Heart right ventricle (tissue), 16 donors: ENCODE results near the gene NCOA4. TPM values are rescaled to one million over a fixed set of nuclear protein-coding genes. Genes with fewer than 3 reads are reported as not detected.
"Not testable (repeated sequence)": the region's sequence is repeated elsewhere in the genome, so short reads cannot be mapped to it uniquely, and the experiment has no call there.

Experiments
- ATAC-seq, 8 donors: fragments of 200-7000 bp; cut with Tn5 transposase; one replicate each; pipeline ENCODE4 v1.9.1; 2020; ENCODE audit warnings: mild to moderate bottlenecking in 8 of 8, moderate library complexity in 8 of 8, moderate number of reproducible peaks in 1 of 8
- DNase-seq, 2 donors: peaks; one replicate each; pipeline ENCODE4 v3.0.0-alpha.2; 2020
- H3K27ac ChIP-seq, 10 donors: fragments of 200-600 bp; sonication (generic) in 2 of 10; one replicate each; pipeline versions ENCODE4 v1.5.0 to v1.8.0; 2020 to 2022; ENCODE audit warnings: mild to moderate bottlenecking in 3 of 10
- H3K27me3 ChIP-seq, 7 donors: fragments of 200-600 bp; one replicate each; pipeline ENCODE4 v1.8.0; 2021 to 2022; ENCODE audit warnings: mild to moderate bottlenecking in 2 of 7
- H3K36me3 ChIP-seq, 9 donors: fragments of 200-600 bp; sonication (generic) in 1 of 9; one replicate each; pipeline versions ENCODE4 v1.5.0 to v1.8.0; 2020 to 2022; ENCODE audit warnings: mild to moderate bottlenecking in 2 of 9
- H3K4me1 ChIP-seq, 9 donors: fragments of 200-600 bp; sonication (generic) in 1 of 9; one replicate each; pipeline versions ENCODE4 v1.5.0 to v1.8.0; 2020 to 2022; ENCODE audit warnings: mild to moderate bottlenecking in 4 of 9
- H3K4me3 ChIP-seq, 10 donors: fragments of 200-600 bp; sonication (generic) in 2 of 10; one replicate each; pipeline versions ENCODE4 v1.5.0 to v1.8.0; 2020 to 2022; ENCODE audit warnings: mild to moderate bottlenecking in 7 of 10, moderate library complexity in 2 of 10
- H3K9me3 ChIP-seq, 11 donors: fragments of 200-600 bp in 10 of 11; sonication (generic) in 2 of 11; one replicate each; pipeline versions ENCODE4 v1.5.0 to v1.8.0; 2013 to 2022; ENCODE audit warnings: mild to moderate bottlenecking in 2 of 11, control low read depth in 1 of 11, moderate library complexity in 1 of 11
- CTCF ChIP-seq, 9 donors: fragments of 200-600 bp; sonication (generic) in 2 of 9; IDR thresholded peaks; one replicate each; pipeline versions ENCODE4 v1.5.0 to v1.8.0; 2021 to 2022; ENCODE audit warnings: antibody characterized with exemption in 9 of 9, mild to moderate bottlenecking in 5 of 9, moderate library complexity in 1 of 9
- WGBS, 2 donors: extraction: QIAGEN DNeasy Blood & Tissue Kit; methylation state at CpG; one replicate each; pipeline ENCODE4 v1.1.7; 2013; ENCODE audit warnings: inconsistent platforms in 1 of 2; 5-methylcytosine and 5-hydroxymethylcytosine counted together
- intact Hi-C, 10 donors: fragments of 100-400 bp; cut with DNase I; formaldehyde crosslinking; loops; one replicate each; pipeline versions ENCODE4 v1.11.1 to v1.14.2; 2022
- polyA plus RNA-seq, 2 donors: library from polyadenylated mRNA; stranded (reverse); fragments of 200-250 nt; gene quantifications; one replicate each; pipeline ENCODE4 v1.2.3, GENCODE V29; 2013
- total RNA-seq, 10 donors: library from RNA; stranded (reverse); fragmentation: NEBNext Ultra II Directional in 3 of 10; extraction: Animal tissue kit (Norgen Biotek cat#: 25700) in 3 of 10; gene quantifications; one replicate each; pipeline versions ENCODE4 v1.2.1 to v1.2.4, GENCODE V29; 2021 to 2023
- donor health status: Arrhythmogenic right ventricular cardiomyopathy.
- donor health status: ischemic (EF 13 %, LVEDD 7.1; RV severe dilation, severe dysfunction).
- donor health status: healthy with polysubstance abuse.
- donor health status: DM: no; HTN: yes; CAD: no.
- donor health status: DM: no; HTN: no; CAD: no.
- donor health status: ischemic (EF 25% LVEDD 6.9; RV normal size, moderate dysfunction).
- donor health status: ischemic (EF 25% LVEDD 5.7; RV mildly dilated, moderate dysfunction).
- donor health status: healthy.
- donor health status: DM: yes; HTN: yes; CAD: no.
- donor health status: Ischemic cardiomyopathy.
- donor health status: ischemic (EF 35%, LVEDD 5.7; RV mildly dilated, moderate dysfunction).
- donor health status: nonischemic (EF 11% LVEDD 7.7; RV severe dilation, severe dysfunction).
- donor health status: DM: yes; HTN: yes; CAD: no.
- donor health status: PGD.
- donor health status: ischemic (EF 29% LVEDD 5.4; RV normal size, mild dysfunction).
- donor health status: nonischemic (EF 23%, LVEDD 6.1; RV moderate dilation, normal function).

NCOA4 gene
- total and polyA plus RNA-seq, 12 donors = 36.7 to 287 (median 256) TPM

- DNase-seq (no peak), ATAC-seq (no peak)
- WGBS, 2 donors = 83 to 94% methylated on average over 1 of the region's 1 CpG
- no peaks in the 10 kb centered on the region for H3K27me3 ChIP-seq
- no peaks in the 10 kb centered on the region for H3K4me1 ChIP-seq
- H3K9me3 ChIP-seq = no peaks in the 10 kb centered on the region
- TF ChIP-seq CTCF (IDR thresholded peaks at IDR 0.05) = no peak
- intact Hi-C loops = no loop called here
- peaks cover 0 to 89% (median 44%) of the 10 kb centered on the region in 9 donors for H3K36me3 ChIP-seq
- H3K4me3 ChIP-seq = no peak overlapping the region
- H3K27ac ChIP-seq = no peak overlapping the region
Observed at GRCh38 chr10:46000538-46000937, 29.9 kb downstream of the NCOA4 start.

- 95 to 98% methylated on average over 5 of the region's 5 CpGs for WGBS, 2 donors
- ATAC-seq, intact Hi-C loops, H3K27ac ChIP-seq, H3K4me3 ChIP-seq, H3K27me3 ChIP-seq, H3K4me1 ChIP-seq, H3K9me3 ChIP-seq, DNase-seq: not testable (repeated sequence)
- peaks cover 0 to 83% (median 40%) of the 10 kb centered on the region in 9 donors for H3K36me3 ChIP-seq
Observed at GRCh38 chr10:45999955-46000354, 30.5 kb downstream of the NCOA4 start.

GRCh38 chr10:45997994-45998763, 32.2 kb downstream of the NCOA4 start:
- 87 to 90% methylated on average over 5 of the region's 5 CpGs for WGBS, 2 donors
- no peak for DNase-seq
- TF ChIP-seq CTCF (IDR thresholded peaks at IDR 0.05) = no peak
- H3K27ac ChIP-seq = no peak overlapping the region
- peaks cover 0 to 75% (median 27%) of the 10 kb centered on the region in 9 donors for H3K36me3 ChIP-seq
- H3K4me1 ChIP-seq = no peaks in the 10 kb centered on the region
- H3K4me3 ChIP-seq = no peak overlapping the region
- no peaks in the 10 kb centered on the region for H3K9me3 ChIP-seq
- no peaks in the 10 kb centered on the region for H3K27me3 ChIP-seq
- no peak for ATAC-seq
- intact Hi-C loops = no loop called here

GRCh38 chr10:45997557-45997956, 32.9 kb downstream of the NCOA4 start:
- H3K27me3 ChIP-seq = no peaks in the 10 kb centered on the region

GRCh38 chr10:45985590-45985989, 44.8 kb downstream of the NCOA4 start:
- H3K4me1 ChIP-seq, H3K27ac ChIP-seq, ATAC-seq, H3K9me3 ChIP-seq, H3K4me3 ChIP-seq, DNase-seq, H3K27me3 ChIP-seq, intact Hi-C loops: not testable (repeated sequence)
- WGBS, 2 donors = 77 to 86% methylated on average over 3 of the region's 3 CpGs
- peaks cover 0 to 80% (median 24%) of the 10 kb centered on the region in 9 donors for H3K36me3 ChIP-seq

More at GRCh38 chr10:45997557-45997956, 32.9 kb downstream of the NCOA4 start:
- Histone ChIP-seq H3K4me1 (no peaks in the 10 kb centered on the region), H3K27ac (no peak overlapping the region), H3K9me3 (no peaks in the 10 kb centered on the region), H3K4me3 (no peak overlapping the region), H3K36me3 (peaks cover 0 to 75% (median 25%) of the 10 kb centered on the region in 9 donors)
- DNase-seq = no peak
- 94 to 96% methylated on average over 4 of the region's 4 CpGs for WGBS, 2 donors
- ATAC-seq = no peak
- TF ChIP-seq CTCF (IDR thresholded peaks at IDR 0.05) = no peak
- intact Hi-C loops = no loop called here

- H3K27ac ChIP-seq, H3K9me3 ChIP-seq, H3K4me3 ChIP-seq, H3K4me1 ChIP-seq, ATAC-seq, H3K27me3 ChIP-seq, intact Hi-C loops, DNase-seq: not testable (repeated sequence)
- WGBS, 2 donors = 77 to 87% methylated on average over 2 of the region's 2 CpGs
- H3K36me3 ChIP-seq = peaks cover 0 to 74% (median 24%) of the 10 kb centered on the region in 9 donors
Observed at GRCh38 chr10:45984473-45984872, 46.0 kb downstream of the NCOA4 start.
